Keratinocyte (primary cell): ENCODE results near the gene GPX4. TPM values are rescaled to one million over a fixed set of nuclear protein-coding genes. Genes with fewer than 3 reads are reported as not detected.

Experiments
- DNase-seq: peaks from one replicate; pipeline ENCODE4 v3.0.0-alpha.2; 2011; ENCODE audit warnings: low read depth, missing footprints, low spot score
- FAIRE-seq: peaks from 2 replicates; lab custom pipeline; 2011; peaks lifted over from hg19 to GRCh38; lab: Jason Lieb, UNC
- H2AFZ ChIP-seq: 2 replicates; pipeline ENCODE4 v1.6.0; 2012; ENCODE audit warnings: low read length, control low read depth, inconsistent platforms; ENCODE audit not compliant: control insufficient read depth
- H3K27ac ChIP-seq: 2 replicates; pipeline ENCODE4 v1.5.1; 2011; ENCODE audit warnings: low read length; ENCODE audit not compliant: control insufficient read depth, insufficient read depth
- H3K27me3 ChIP-seq: 3 replicates; pipeline ENCODE4 v1.6.0; 2011; ENCODE audit warnings: low read length; ENCODE audit not compliant: control insufficient read depth, insufficient read depth; ENCODE audit errors: extremely low read depth
- H3K36me3 ChIP-seq, 2 experiments: 2 replicates in 1 of 2; 3 replicates in 1 of 2; pipeline ENCODE4 v1.5.1; 2011; ENCODE audit warnings: low read length in 2 of 2, mild to moderate bottlenecking in 1 of 2; ENCODE audit not compliant: control insufficient read depth in 2 of 2, insufficient read depth in 2 of 2; ENCODE audit errors: extremely low read depth in 1 of 2
- H3K4me1 ChIP-seq: 3 replicates; pipeline ENCODE4 v1.5.1; 2011; ENCODE audit warnings: low read length; ENCODE audit not compliant: control insufficient read depth, insufficient read depth; ENCODE audit errors: extremely low read depth
- H3K4me2 ChIP-seq: 3 replicates; pipeline ENCODE4 v1.6.0; 2011; ENCODE audit warnings: low read depth, low read length; ENCODE audit not compliant: control insufficient read depth, insufficient read depth; ENCODE audit errors: extremely low read depth
- H3K4me3 ChIP-seq, 3 experiments: fragments of 200-600 bp in 1 of 3; sonication (generic) in 1 of 3; 2 replicates in 2 of 3; 3 replicates in 1 of 3; pipeline ENCODE4 v1.5.1; 2011 to 2016; ENCODE audit warnings: low read length in 3 of 3, mild to moderate bottlenecking in 3 of 3, control low read depth in 2 of 3, inconsistent platforms in 1 of 3, low read depth in 1 of 3, mixed read lengths in 1 of 3, mixed run types in 1 of 3, moderate library complexity in 1 of 3; ENCODE audit not compliant: control insufficient read depth in 2 of 3, insufficient read depth in 2 of 3; ENCODE audit errors: extremely low read depth in 1 of 3
- H3K79me2 ChIP-seq: 2 replicates; pipeline ENCODE4 v1.6.0; 2012; ENCODE audit warnings: low read length; ENCODE audit not compliant: control insufficient read depth, insufficient read depth
- H3K9ac ChIP-seq: 3 replicates; pipeline ENCODE4 v1.6.0; 2011; ENCODE audit warnings: low read length; ENCODE audit not compliant: control insufficient read depth, insufficient read depth; ENCODE audit errors: extremely low read depth
- H3K9me1 ChIP-seq: 3 replicates; pipeline ENCODE4 v1.6.0; 2011; ENCODE audit warnings: low read length; ENCODE audit not compliant: control insufficient read depth, insufficient read depth; ENCODE audit errors: extremely low read depth
- H3K9me3 ChIP-seq: 2 replicates; pipeline ENCODE4 v1.5.1; 2012; ENCODE audit warnings: low read depth, low read length; ENCODE audit not compliant: control insufficient read depth
- H4K20me1 ChIP-seq: 3 replicates; pipeline ENCODE4 v1.6.0; 2011; ENCODE audit warnings: low read length; ENCODE audit not compliant: control insufficient read depth, insufficient read depth; ENCODE audit errors: extremely low read depth
- CTCF ChIP-seq, 3 experiments: IDR thresholded peaks in 1 of 3; conservative IDR thresholded peaks in 1 of 3; optimal IDR thresholded peaks in 1 of 3; 2 replicates in 2 of 3; 3 replicates in 1 of 3; pipeline versions ENCODE3 to v1.5.1; 2011; ENCODE audit warnings: low read length in 3 of 3, mild to moderate bottlenecking in 3 of 3, moderate library complexity in 2 of 3, control low read depth in 1 of 3, inconsistent platforms in 1 of 3; ENCODE audit not compliant: insufficient read depth in 2 of 3; ENCODE audit errors: extremely low read depth in 1 of 3
- EZH2 ChIP-seq: IDR thresholded peaks from one replicate; pipeline ENCODE4 v1.6.1; 2012; ENCODE audit warnings: inconsistent platforms, mild to moderate bottlenecking, low read length, moderate library complexity
- dilution Hi-C: fragments of 300-500 bp; cut with MboI; formaldehyde crosslinking; loops from one replicate; pipeline ENCODE4 v1.7.0; 2020; ENCODE audit warnings: low sequenced_read_pairs; ENCODE audit not compliant: extremely low pct_ligation_motif_present
- polyA plus RNA-seq, 5 experiments: library from polyadenylated mRNA; depleted of rRNA in 3 of 5; stranded (reverse) in 3 of 5; stranded (forward) in 1 of 5; unstranded in 1 of 5; fragments of >200 nt; gene quantifications; 1 replicate in 1 of 5; 2 replicates in 3 of 5; 3 replicates in 1 of 5; pipeline versions ENCODE4 v1.2.1 to v1.2.3, GENCODE V29; 2011 to 2012; ENCODE audit warnings: missing spikeins in 2 of 5, low read depth in 1 of 5, low replicate concordance in 1 of 5

The GPX4 gene
- polyA plus RNA-seq, 1 donor (not counting 4 experiments of a cell fraction or from before 2014, with no cell fraction given): 193 TPM

- FAIRE-seq (no peak), DNase-seq (no peak)
- H3K79me2 ChIP-seq: peaks cover 73% of the 10 kb centered on the region
- no peaks in the 10 kb centered on the region for H3K27me3 ChIP-seq
- H4K20me1 ChIP-seq: peaks cover 9% of the 10 kb centered on the region
- no peak overlapping the region for H3K4me3 ChIP-seq
- H3K4me2 ChIP-seq: no peak overlapping the region
- peaks cover 3% of the 10 kb centered on the region for H3K9me1 ChIP-seq
- H3K36me3 ChIP-seq: peaks cover 21 to 32% of the 10 kb centered on the region in 2 experiments
- no peak overlapping the region for H2AFZ ChIP-seq
- H3K9ac ChIP-seq: peak overlapping the region; percentile 63
- TF ChIP-seq CTCF (optimal IDR thresholded peaks at IDR 0.05 in 1 of 3, IDR thresholded peaks at IDR 0.05 in 1 of 3, conservative IDR thresholded peaks at IDR 0.05 in 1 of 3; ENCODE audit: extremely low read depth in 1 of 3, insufficient read depth in 2 of 3, low read length in 3 of 3) (no peak), EZH2 (no peak)
- no peak overlapping the region for H3K27ac ChIP-seq
- peaks cover 19% of the 10 kb centered on the region for H3K4me1 ChIP-seq
- dilution Hi-C loops: no loop called here
- H3K9me3 ChIP-seq: no peaks in the 10 kb centered on the region
Measured at GRCh38 chr19:1153891-1154730, 50.3 kb downstream of the GPX4 start.

GRCh38 chr19:1154731-1155351 is 51.0 kb downstream of the GPX4 start:
- Histone ChIP-seq H3K4me3 (peak overlapping the region in 1 of 3 experiments; percentile 37), H3K4me2 (peak overlapping the region; percentile 77), H3K27me3 (no peaks in the 10 kb centered on the region), H3K36me3 (peaks cover 19 to 26% of the 10 kb centered on the region in 2 experiments), H3K9me3 (no peaks in the 10 kb centered on the region), H3K27ac (peak overlapping the region; percentile 75), H3K9me1 (peaks cover 3% of the 10 kb centered on the region), H2AFZ (no peak overlapping the region), H3K9ac (peak overlapping the region; percentile 63), H3K4me1 (peaks cover 19% of the 10 kb centered on the region), H3K79me2 (peaks cover 76% of the 10 kb centered on the region), H4K20me1 (peaks cover 9% of the 10 kb centered on the region)
- DNase-seq (no peak), FAIRE-seq (no peak)
- TF ChIP-seq EZH2 (no peak), CTCF (optimal IDR thresholded peaks at IDR 0.05 in 1 of 3, IDR thresholded peaks at IDR 0.05 in 1 of 3, conservative IDR thresholded peaks at IDR 0.05 in 1 of 3; ENCODE audit: extremely low read depth in 1 of 3, insufficient read depth in 2 of 3, low read length in 3 of 3) (no peak)
- dilution Hi-C loops: no loop called here
